HEK293 (cell line): ENCODE measurements around the gene ADAMTS17.

ENCODE experiments used
- CTCF ChIA-PET: fragments of 350-600 bp; formaldehyde crosslinking; extraction: SDS; loops from one replicate; lab custom pipeline; 2021; ENCODE audit warnings: antibody characterized with exemption; lab: Yijun Ruan, JAX
- POLR2A ChIA-PET: fragments of 300-600 bp; formaldehyde crosslinking; extraction: SDS; loops from one replicate; lab custom pipeline; 2020; ENCODE audit warnings: antibody characterized with exemption, inconsistent platforms; lab: Yijun Ruan, JAX
- H3K27ac ChIP-seq: fragments of 200-500 bp; sonication (Bioruptor generic); 2 replicates; pipeline ENCODE4 v1.5.1; 2014; ENCODE audit warnings: low read depth, low read length, control low read depth, inconsistent platforms; ENCODE audit errors: extremely low read depth
- H3K36me3 ChIP-seq, 2 experiments: fragments of 200-500 bp in 1 of 2; sonication (Bioruptor generic) in 1 of 2; 1 replicate in 1 of 2; 2 replicates in 1 of 2; pipeline ENCODE4 v1.5.1; 2014 to 2017; ENCODE audit warnings: inconsistent platforms in 2 of 2, low read length in 2 of 2; ENCODE audit not compliant: control insufficient read depth in 2 of 2, insufficient read depth in 1 of 2
- H3K4me1 ChIP-seq: fragments of 200-500 bp; sonication (Bioruptor generic); 2 replicates; pipeline ENCODE4 v1.5.1; 2014; ENCODE audit warnings: mild to moderate bottlenecking, low read length, inconsistent platforms; ENCODE audit not compliant: control insufficient read depth, insufficient read depth
- H3K4me3 ChIP-seq: 2 replicates; pipeline ENCODE4 v1.5.1; 2011; ENCODE audit warnings: low read depth, mild to moderate bottlenecking, control low read depth, low read length, moderate library complexity
- H3K9me3 ChIP-seq: fragments of 200-500 bp; sonication (Bioruptor generic); 2 replicates; pipeline ENCODE4 v1.5.1; 2014; ENCODE audit warnings: low read depth, low read length, inconsistent platforms; ENCODE audit not compliant: control insufficient read depth, insufficient read depth
- HOXA7 ChIP-seq: sonication (generic); formaldehyde crosslinking; IDR thresholded peaks from 2 replicates; pipeline ENCODE4 v1.8.1; 2022; ENCODE audit warnings: missing genetic modification reagents, borderline replicate concordance
- KLF7 ChIP-seq: fragments of 450-650 bp; formaldehyde crosslinking; IDR thresholded peaks from 2 replicates; pipeline ENCODE4 v1.5.1; 2016; ENCODE audit warnings: missing biosample characterization, missing genetic modification characterization, borderline replicate concordance
- MEIS1 ChIP-seq: sonication (generic); formaldehyde crosslinking; IDR thresholded peaks from 2 replicates; pipeline ENCODE4 v1.8.1; 2022; ENCODE audit warnings: missing genetic modification reagents, mild to moderate bottlenecking, borderline replicate concordance
- OSR2 ChIP-seq: fragments of 450-650 bp; formaldehyde crosslinking; IDR thresholded peaks from 2 replicates; pipeline ENCODE4 v1.5.1; 2016; ENCODE audit warnings: missing biosample characterization, missing genetic modification characterization
- WT1 ChIP-seq: fragments of 450-650 bp; formaldehyde crosslinking; IDR thresholded peaks from 2 replicates; pipeline ENCODE4 v1.5.1; 2016; ENCODE audit warnings: missing biosample characterization, missing genetic modification characterization
- ZNF114 ChIP-seq: fragments of 450-650 bp; formaldehyde crosslinking; IDR thresholded peaks from 2 replicates; pipeline ENCODE4 v1.5.0; 2017; ENCODE audit warnings: missing biosample characterization, missing genetic modification characterization
- ZNF138 ChIP-seq: fragments of 450-650 bp; formaldehyde crosslinking; IDR thresholded peaks from 2 replicates; pipeline ENCODE4 v1.5.1; 2016; ENCODE audit warnings: missing biosample characterization, missing genetic modification characterization, borderline replicate concordance
- ZNF16 ChIP-seq: fragments of 450-650 bp; formaldehyde crosslinking; IDR thresholded peaks from 2 replicates; pipeline ENCODE4 v1.5.1; 2016; ENCODE audit warnings: low read depth, missing biosample characterization, missing genetic modification characterization
- ZNF19 ChIP-seq: fragments of 450-650 bp; formaldehyde crosslinking; IDR thresholded peaks from 2 replicates; pipeline ENCODE4; 2016; ENCODE audit warnings: missing biosample characterization, missing genetic modification characterization, low read depth
- ZNF211 ChIP-seq: fragments of 450-650 bp; formaldehyde crosslinking; IDR thresholded peaks from 2 replicates; pipeline ENCODE4 v1.5.1; 2016; ENCODE audit warnings: low read depth, missing biosample characterization, missing genetic modification characterization
- ZNF416 ChIP-seq: fragments of 450-650 bp; formaldehyde crosslinking; IDR thresholded peaks from 2 replicates; pipeline ENCODE4 v1.5.1; 2016; ENCODE audit warnings: missing biosample characterization, missing genetic modification characterization
- ZNF426 ChIP-seq: fragments of 450-650 bp; formaldehyde crosslinking; IDR thresholded peaks from 2 replicates; pipeline ENCODE4 v1.5.1; 2017; ENCODE audit warnings: missing biosample characterization, missing genetic modification characterization, mild to moderate bottlenecking, inconsistent platforms, moderate library complexity
- ZNF510 ChIP-seq: fragments of 450-650 bp; formaldehyde crosslinking; IDR thresholded peaks from 2 replicates; pipeline ENCODE4 v1.5.1; 2018; ENCODE audit warnings: mild to moderate bottlenecking, missing genetic modification characterization, missing biosample characterization; ENCODE audit not compliant: insufficient replicate concordance
- ZNF560 ChIP-seq: fragments of 450-650 bp; formaldehyde crosslinking; IDR thresholded peaks from 2 replicates; pipeline ENCODE4 v1.5.1; 2017; ENCODE audit warnings: missing biosample characterization, missing genetic modification characterization, borderline replicate concordance
- ZNF571 ChIP-seq: fragments of 450-650 bp; formaldehyde crosslinking; IDR thresholded peaks from 2 replicates; pipeline ENCODE4 v1.5.0; 2017; ENCODE audit warnings: missing biosample characterization, missing genetic modification characterization
- ZNF677 ChIP-seq: fragments of 450-650 bp; IDR thresholded peaks from 2 replicates; pipeline ENCODE4 v1.5.0; 2018; ENCODE audit warnings: missing biosample characterization, mild to moderate bottlenecking, missing genetic modification characterization, moderate library complexity
- ZSCAN30 ChIP-seq: fragments of 450-650 bp; IDR thresholded peaks from 2 replicates; pipeline ENCODE4 v1.5.1; 2018; ENCODE audit warnings: missing biosample characterization, mild to moderate bottlenecking, missing genetic modification characterization, moderate library complexity
- TF ChIP-seq, protein P1 (sequence below): fragments of 450-650 bp; formaldehyde crosslinking; IDR thresholded peaks from 2 replicates; pipeline ENCODE4 v1.5.1; 2016; ENCODE audit warnings: missing biosample characterization, missing genetic modification characterization
- TF ChIP-seq, protein P2 (sequence below): fragments of 450-650 bp; formaldehyde crosslinking; IDR thresholded peaks from 2 replicates; pipeline ENCODE4 v1.5.1; 2016; ENCODE audit warnings: missing biosample characterization, missing genetic modification characterization
- TF ChIP-seq, protein P3 (sequence below): fragments of 450-650 bp; formaldehyde crosslinking; IDR thresholded peaks from 2 replicates; pipeline ENCODE4 v1.5.1; 2017; ENCODE audit warnings: missing biosample characterization, missing genetic modification characterization
- TF ChIP-seq, protein P4 (sequence below): fragments of 450-650 bp; formaldehyde crosslinking; IDR thresholded peaks from 2 replicates; pipeline ENCODE4 v1.5.1; 2016; ENCODE audit warnings: missing biosample characterization, missing genetic modification characterization

The ADAMTS17 gene

DNA sequence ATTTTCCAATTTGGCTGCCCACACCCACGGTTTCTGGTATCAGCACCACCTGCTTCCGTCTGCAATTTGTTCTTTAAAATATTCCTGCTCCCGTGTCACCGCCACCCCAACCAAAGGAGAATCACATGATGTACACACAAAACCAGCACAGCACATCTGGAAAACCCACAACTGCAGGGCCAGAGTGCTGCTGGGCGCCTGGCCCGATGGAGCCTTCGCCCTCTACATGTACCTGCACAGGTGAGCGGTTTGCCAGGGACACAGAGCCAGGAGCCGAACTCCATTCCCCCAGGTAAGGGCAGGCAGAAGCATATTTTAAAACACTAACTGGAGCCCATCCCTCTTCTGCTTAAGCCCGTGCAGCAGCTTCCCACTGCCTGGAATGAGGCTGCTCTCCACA is 75.6 kb downstream of the ADAMTS17 start (continued):
- TF ChIP-seq, protein P1, sequence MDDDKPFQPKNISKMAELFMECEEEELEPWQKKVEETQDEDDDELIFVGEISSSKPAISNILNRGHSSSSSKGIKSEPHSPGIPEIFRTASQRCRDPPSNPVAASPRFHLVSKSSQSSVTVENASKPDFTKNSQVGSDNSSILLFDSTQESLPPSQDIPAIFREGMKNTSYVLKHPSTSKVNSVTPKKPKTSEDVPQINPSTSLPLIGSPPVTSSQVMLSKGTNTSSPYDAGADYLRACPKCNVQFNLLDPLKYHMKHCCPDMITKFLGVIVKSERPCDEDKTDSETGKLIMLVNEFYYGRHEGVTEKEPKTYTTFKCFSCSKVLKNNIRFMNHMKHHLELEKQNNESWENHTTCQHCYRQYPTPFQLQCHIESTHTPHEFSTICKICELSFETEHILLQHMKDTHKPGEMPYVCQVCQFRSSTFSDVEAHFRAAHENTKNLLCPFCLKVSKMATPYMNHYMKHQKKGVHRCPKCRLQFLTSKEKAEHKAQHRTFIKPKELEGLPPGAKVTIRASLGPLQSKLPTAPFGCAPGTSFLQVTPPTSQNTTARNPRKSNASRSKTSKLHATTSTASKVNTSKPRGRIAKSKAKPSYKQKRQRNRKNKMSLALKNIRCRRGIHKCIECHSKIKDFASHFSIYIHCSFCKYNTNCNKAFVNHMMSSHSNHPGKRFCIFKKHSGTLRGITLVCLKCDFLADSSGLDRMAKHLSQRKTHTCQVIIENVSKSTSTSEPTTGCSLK (tag by site-specific recombination) = no peak
- TF ChIP-seq HOXA7 (no peak), WT1 (tag by site-specific recombination) (no peak), ZNF426 (tag by site-specific recombination) (no peak), ZNF677 (tag by site-specific recombination) (no peak), ZNF510 (tag by site-specific recombination) (no peak), ZNF416 (tag by site-specific recombination) (no peak)
- TF ChIP-seq, protein P2, sequence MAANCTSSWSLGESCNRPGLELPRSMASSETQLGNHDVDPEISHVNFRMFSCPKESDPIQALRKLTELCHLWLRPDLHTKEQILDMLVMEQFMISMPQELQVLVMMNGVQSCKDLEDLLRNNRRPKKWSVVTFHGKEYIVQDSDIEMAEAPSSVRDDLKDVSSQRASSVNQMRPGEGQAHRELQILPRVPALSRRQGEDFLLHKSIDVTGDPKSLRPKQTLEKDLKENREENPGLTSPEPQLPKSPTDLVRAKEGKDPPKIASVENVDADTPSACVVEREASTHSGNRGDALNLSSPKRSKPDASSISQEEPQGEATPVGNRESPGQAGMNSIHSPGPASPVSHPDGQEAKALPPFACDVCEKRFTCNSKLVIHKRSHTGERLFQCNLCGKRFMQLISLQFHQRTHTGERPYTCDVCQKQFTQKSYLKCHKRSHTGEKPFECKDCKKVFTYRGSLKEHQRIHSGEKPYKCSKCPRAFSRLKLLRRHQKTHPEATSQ (tag by site-specific recombination) = no peak

DNA sequence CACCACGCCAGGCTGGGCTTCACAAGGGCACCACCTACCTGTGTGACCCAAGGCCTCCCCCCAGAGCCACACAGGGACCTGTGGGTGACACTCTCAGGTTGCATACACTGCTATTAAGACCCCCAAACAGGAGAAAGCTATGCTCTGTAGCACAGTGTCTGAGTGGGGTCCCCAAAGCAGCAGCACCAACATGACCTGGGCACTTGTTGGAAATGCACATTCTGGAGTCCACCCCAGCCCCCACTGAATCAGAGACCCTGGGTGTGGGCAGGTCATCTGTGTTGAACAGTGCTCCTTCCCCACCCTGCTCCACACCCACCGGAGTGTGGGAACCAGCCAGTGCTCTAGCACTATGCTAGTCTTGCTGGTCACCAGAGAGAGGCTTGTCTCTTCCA is 76.1 kb downstream of the ADAMTS17 start:
- H3K9me3 ChIP-seq = no peaks in the 10 kb centered on the region
- no peak overlapping the region for H3K4me3 ChIP-seq
- ChIA-PET CTCF (no interaction called here), POLR2A (no interaction called here)
- H3K27ac ChIP-seq = no peak overlapping the region
- TF ChIP-seq ZNF560 (no peak), ZSCAN30 (no peak), ZNF211 (no peak), ZNF114 (tag by site-specific recombination) (no peak), ZNF19 (tag by site-specific recombination) (no peak), OSR2 (tag by site-specific recombination) (no peak), MEIS1 (CRISPR knock-in tag) (no peak), ZNF571 (tag by site-specific recombination) (no peak), ZNF138 (tag by site-specific recombination) (no peak), KLF7 (tag by site-specific recombination) (no peak), ZNF16 (tag by site-specific recombination) (no peak)
- TF ChIP-seq, protein P3, sequence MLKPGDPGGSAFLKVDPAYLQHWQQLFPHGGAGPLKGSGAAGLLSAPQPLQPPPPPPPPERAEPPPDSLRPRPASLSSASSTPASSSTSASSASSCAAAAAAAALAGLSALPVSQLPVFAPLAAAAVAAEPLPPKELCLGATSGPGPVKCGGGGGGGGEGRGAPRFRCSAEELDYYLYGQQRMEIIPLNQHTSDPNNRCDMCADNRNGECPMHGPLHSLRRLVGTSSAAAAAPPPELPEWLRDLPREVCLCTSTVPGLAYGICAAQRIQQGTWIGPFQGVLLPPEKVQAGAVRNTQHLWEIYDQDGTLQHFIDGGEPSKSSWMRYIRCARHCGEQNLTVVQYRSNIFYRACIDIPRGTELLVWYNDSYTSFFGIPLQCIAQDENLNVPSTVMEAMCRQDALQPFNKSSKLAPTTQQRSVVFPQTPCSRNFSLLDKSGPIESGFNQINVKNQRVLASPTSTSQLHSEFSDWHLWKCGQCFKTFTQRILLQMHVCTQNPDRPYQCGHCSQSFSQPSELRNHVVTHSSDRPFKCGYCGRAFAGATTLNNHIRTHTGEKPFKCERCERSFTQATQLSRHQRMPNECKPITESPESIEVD (tag by site-specific recombination) = no peak
- TF ChIP-seq, protein P4, sequence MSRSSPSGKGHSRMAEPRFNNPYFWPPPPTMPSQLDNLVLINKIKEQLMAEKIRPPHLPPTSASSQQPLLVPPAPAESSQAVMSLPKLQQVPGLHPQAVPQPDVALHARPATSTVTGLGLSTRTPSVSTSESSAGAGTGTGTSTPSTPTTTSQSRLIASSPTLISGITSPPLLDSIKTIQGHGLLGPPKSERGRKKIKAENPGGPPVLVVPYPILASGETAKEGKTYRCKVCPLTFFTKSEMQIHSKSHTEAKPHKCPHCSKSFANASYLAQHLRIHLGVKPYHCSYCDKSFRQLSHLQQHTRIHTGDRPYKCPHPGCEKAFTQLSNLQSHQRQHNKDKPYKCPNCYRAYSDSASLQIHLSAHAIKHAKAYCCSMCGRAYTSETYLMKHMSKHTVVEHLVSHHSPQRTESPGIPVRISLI = no peak
- no peaks in the 10 kb centered on the region for H3K4me1 ChIP-seq
- peaks cover 0 to 6% of the 10 kb centered on the region in 2 experiments; a peak in 1 of 3 replicates for H3K36me3 ChIP-seq
